Activated B cell treated with CpG ODN at 0.5 μM for 24 hours (primary cell): Measurements from ENCODE around the gene FLNA. TPM values are rescaled to one million over a fixed set of nuclear protein-coding genes. Genes with fewer than 3 reads are reported as not detected.
"Not testable (repeated sequence)": the region's sequence is repeated elsewhere in the genome, so short reads cannot be mapped to it uniquely, and the experiment has no call there.

Experiments
- ATAC-seq: fragments of 200-7000 bp; cut with Tn5 transposase; one replicate; pipeline ENCODE4 v1.10.0; 2021; ENCODE audit warnings: low read depth, mild to moderate bottlenecking, moderate library complexity
- CTCF ChIA-PET: fragments of 350-600 bp; sonication (Branson Sonifier 250); formaldehyde crosslinking; loops from one replicate; lab custom pipeline; 2021; ENCODE audit warnings: antibody characterized with exemption; lab: Charles Lee
- POLR2A ChIA-PET: fragments of 350-600 bp; sonication (Branson Sonifier 250); formaldehyde crosslinking; loops from one replicate; lab custom pipeline; 2021; ENCODE audit warnings: antibody characterized with exemption; lab: Charles Lee
- DNase-seq: peaks from one replicate; pipeline ENCODE4 v3.0.0; 2022
- H3K27ac Mint-ChIP-seq: one replicate; pipeline ENCODE4 v1.8.0; 2020; ENCODE audit warnings: mixed read lengths
- H3K27me3 Mint-ChIP-seq: one replicate; pipeline ENCODE4 v1.8.0; 2021; ENCODE audit warnings: mixed read lengths
- H3K36me3 Mint-ChIP-seq: one replicate; pipeline ENCODE4 v1.8.0; 2021; ENCODE audit warnings: low read depth, mixed read lengths
- H3K4me1 Mint-ChIP-seq: one replicate; pipeline ENCODE4 v1.8.0; 2021; ENCODE audit warnings: mixed read lengths
- H3K4me3 Mint-ChIP-seq: one replicate; pipeline ENCODE4 v1.8.0; 2020; ENCODE audit warnings: mild to moderate bottlenecking, mixed read lengths
- H3K9me3 Mint-ChIP-seq: one replicate; pipeline ENCODE4 v1.8.0; 2020; ENCODE audit warnings: mixed read lengths
- CTCF ChIP-seq: fragments of 200-600 bp; IDR thresholded peaks from one replicate; pipeline ENCODE4 v1.8.0; 2022; ENCODE audit warnings: antibody characterized with exemption, mild to moderate bottlenecking
- intact Hi-C: fragments of 100-400 bp; cut with micrococcal nuclease; formaldehyde crosslinking; loops from one replicate; pipeline ENCODE4 v1.15.1; 2024
- total RNA-seq: library from RNA; stranded (reverse); gene quantifications from 2 replicates; pipeline ENCODE4 v1.2.3, GENCODE V29; 2022

FLNA gene
- total RNA-seq, 1 donor from 2014 or later: 679 TPM

DNA sequence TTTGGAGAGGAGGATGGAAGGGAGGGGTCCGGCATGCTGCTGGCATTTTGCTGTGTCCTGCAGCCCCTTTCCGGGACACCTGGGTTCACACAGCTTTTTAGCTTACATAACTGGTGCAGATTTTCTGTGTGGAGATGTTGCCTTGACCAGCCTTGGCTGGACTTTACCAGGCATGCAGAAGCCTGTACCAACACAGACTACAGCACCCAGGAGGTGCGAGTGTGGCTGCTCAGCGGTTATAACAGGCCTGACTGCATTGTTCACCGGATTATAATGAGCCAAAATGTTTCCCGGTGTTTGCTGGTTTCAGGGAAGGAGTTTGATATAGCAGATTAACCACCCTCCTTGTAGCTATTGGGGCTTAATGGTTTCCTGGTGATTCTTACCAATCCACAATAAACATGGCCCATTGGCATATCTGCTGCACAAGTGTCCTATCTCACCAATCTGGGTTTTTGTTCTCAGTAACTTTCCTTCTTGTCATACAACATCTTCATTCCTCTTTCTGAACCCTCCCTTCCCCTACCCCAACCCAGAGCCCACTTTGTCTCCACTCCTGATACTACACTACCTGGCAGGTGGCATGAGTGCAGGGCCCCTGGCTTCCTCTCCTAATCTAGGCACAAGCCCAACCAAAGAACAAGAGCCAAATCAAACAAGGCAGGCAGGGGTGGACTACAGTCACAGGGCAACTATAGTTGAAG, 27.6 kb upstream of the FLNA start:
- TF ChIP-seq CTCF: no peak
- no peak overlapping the region for H3K4me3 Mint-ChIP-seq
- ChIA-PET CTCF (no interaction called here), POLR2A (interaction anchor here (0.5 to 1.5 kb wide), 2 partner anchors 22 to 88 kb away, joined by 5 to 6 read pairs; partner anchors contain the start of gene SLC10A3)
- DNase-seq (no peak), ATAC-seq (no peak)
- intact Hi-C loops: loop anchor here (1.0 kb wide), 1 partner anchor 7 kb away; the partner anchor contains the start of gene DNASE1L1
- peaks cover 23% of the 10 kb centered on the region for H3K4me1 Mint-ChIP-seq
- H3K27ac Mint-ChIP-seq: peak overlapping the region; percentile 46
- no peaks in the 10 kb centered on the region for H3K9me3 Mint-ChIP-seq
- peaks cover 44% of the 10 kb centered on the region for H3K36me3 Mint-ChIP-seq
- no peaks in the 10 kb centered on the region for H3K27me3 Mint-ChIP-seq

- CTCF ChIA-PET: interaction anchor here (2.3 kb wide), 1 partner anchor 126 kb away, joined by 6 read pairs; no protein-coding TSS in a partner anchor
- no peak for ATAC-seq
- Mint-ChIP-seq H3K36me3 (peaks cover 44% of the 10 kb centered on the region), H3K4me3 (peak overlapping the region; percentile 38), H3K27ac (peak overlapping the region; percentile 61), H3K27me3 (no peaks in the 10 kb centered on the region), H3K9me3 (no peaks in the 10 kb centered on the region), H3K4me1 (peaks cover 26% of the 10 kb centered on the region)
- POLR2A ChIA-PET: interaction anchor here (0.5 to 6.2 kb wide), 3 partner anchors 8 to 89 kb away, joined by 5 to 125 read pairs (median 6); partner anchors contain the start of genes DNASE1L1, SLC10A3 and TAFAZZIN
- TF ChIP-seq CTCF: no peak
- no peak for DNase-seq
- intact Hi-C loops: loop anchor here (1.0 kb wide), 1 partner anchor 8 kb away; the partner anchor contains the start of gene DNASE1L1
These were observed 26.8 kb upstream of the FLNA start for GRCh38 chrX:154401045-154401799.

- ChIA-PET CTCF (interaction anchor here (2.3 kb wide), 1 partner anchor 127 kb away, joined by 6 read pairs; no protein-coding TSS in a partner anchor), POLR2A (interaction anchor here (1.2 to 6.2 kb wide), 5 partner anchors 9 to 58 kb away, joined by 5 to 125 read pairs (median 27); partner anchors contain the start of genes DNASE1L1, EMD, PLXNA3 and TAFAZZIN)
- intact Hi-C loops, ATAC-seq, H3K27me3 Mint-ChIP-seq, DNase-seq, H3K9me3 Mint-ChIP-seq, H3K27ac Mint-ChIP-seq: not testable (repeated sequence)
- Mint-ChIP-seq H3K4me1 (peaks cover 26% of the 10 kb centered on the region), H3K4me3 (peak overlapping the region; percentile 97), H3K36me3 (peaks cover 44% of the 10 kb centered on the region)
These were observed 26.0 kb upstream of the FLNA start for GRCh38 chrX:154400369-154400817.

DNA sequence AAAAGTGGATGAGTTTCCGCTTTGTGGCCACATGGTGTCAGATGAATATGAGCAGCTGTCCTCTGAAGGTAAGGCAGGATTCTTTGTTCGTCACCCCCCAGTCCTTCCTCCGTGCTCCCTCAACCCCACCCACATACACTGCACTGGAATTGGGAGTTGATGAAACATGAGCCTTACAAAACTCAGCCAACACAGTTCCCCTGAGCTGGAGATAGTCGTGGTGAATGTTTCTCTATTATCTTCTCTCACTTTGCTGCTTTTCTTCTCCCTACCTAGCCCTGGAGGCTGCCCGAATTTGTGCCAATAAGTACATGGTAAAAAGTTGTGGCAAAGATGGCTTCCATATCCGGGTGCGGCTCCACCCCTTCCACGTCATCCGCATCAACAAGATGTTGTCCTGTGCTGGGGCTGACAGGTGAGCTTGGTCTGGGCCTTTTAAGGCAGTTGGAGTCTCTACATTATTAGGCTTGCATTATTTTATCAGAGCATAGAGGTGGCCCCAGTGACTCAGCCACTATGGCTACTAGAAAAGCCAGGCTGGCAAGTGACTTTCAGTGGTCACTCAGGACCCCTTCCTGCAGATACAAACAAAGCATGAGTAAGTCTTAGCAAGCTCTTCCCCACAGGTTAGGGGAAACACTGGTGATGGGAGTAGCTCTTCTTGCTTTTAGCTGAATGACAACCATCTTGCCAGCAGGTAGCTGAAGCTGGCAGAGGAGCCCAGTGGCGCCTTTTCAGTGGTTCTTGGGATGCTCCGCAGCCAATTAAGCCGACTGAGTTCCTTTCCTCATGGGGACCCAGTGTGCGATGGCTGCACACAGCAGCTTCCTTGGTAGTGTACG, 25.3 kb upstream of the FLNA start:
- DNase-seq: no peak
- POLR2A ChIA-PET: interaction anchor here (1.2 to 6.2 kb wide), 13 partner anchors 10 to 142 kb away, joined by 3 to 125 read pairs (median 8); partner anchors contain the start of genes ATP6AP1, DNASE1L1, EMD and PLXNA3

More for the DNA sequence above, 25.3 kb upstream of the FLNA start:
- peak overlapping the region; percentile 97 for H3K4me3 Mint-ChIP-seq
- H3K36me3 Mint-ChIP-seq: peaks cover 44% of the 10 kb centered on the region
- no peaks in the 10 kb centered on the region for H3K27me3 Mint-ChIP-seq
- CTCF ChIA-PET: interaction anchor here (0.8 to 2.3 kb wide), 3 partner anchors 10 to 127 kb away, joined by 3 to 6 read pairs (median 4); partner anchors contain the start of gene DNASE1L1
- no peaks in the 10 kb centered on the region for H3K9me3 Mint-ChIP-seq
- TF ChIP-seq CTCF: no peak
- peak overlapping the region; percentile 99 for H3K27ac Mint-ChIP-seq
- peaks cover 26% of the 10 kb centered on the region for H3K4me1 Mint-ChIP-seq
- intact Hi-C loops: loop anchor here (5.0 kb wide), 4 partner anchors 38 to 133 kb away; partner anchors contain the start of genes GDI1, LAGE3 and SLC10A3
- no peak for ATAC-seq
